Heart left ventricle (tissue), 16 donors: ENCODE results near the gene SERPINA1. TPM values are rescaled to one million over a fixed set of nuclear protein-coding genes. Genes with fewer than 3 reads are reported as not detected.

Experiments
- ATAC-seq, 4 donors: fragments of 200-7000 bp; cut with Tn5 transposase; one replicate each; pipeline ENCODE4 v1.9.1; 2020 to 2022; ENCODE audit warnings: moderate library complexity in 4 of 4, mild to moderate bottlenecking in 3 of 4, moderate number of reproducible peaks in 1 of 4
- DNase-seq, 5 donors: peaks; one replicate each; pipeline ENCODE4 v3.0.0-alpha.2; 2020
- H3K27ac ChIP-seq, 12 donors: fragments of 200-600 bp; sonication (generic) in 4 of 12; one replicate each; pipeline versions ENCODE4 v1.5.0 to v1.8.0; 2016 to 2022; ENCODE audit warnings: mild to moderate bottlenecking in 2 of 12
- H3K27me3 ChIP-seq, 9 donors: fragments of 200-600 bp; sonication (generic) in 2 of 9; one replicate each; pipeline versions ENCODE4 v1.5.1 to v1.8.0; 2016 to 2022; ENCODE audit warnings: mild to moderate bottlenecking in 3 of 9
- H3K36me3 ChIP-seq, 9 donors: fragments of 200-600 bp; sonication (generic) in 2 of 9; one replicate each; pipeline versions ENCODE4 v1.5.0 to v1.8.0; 2018 to 2022; ENCODE audit warnings: mild to moderate bottlenecking in 2 of 9
- H3K4me1 ChIP-seq, 12 donors: fragments of 200-600 bp; sonication (generic) in 4 of 12; one replicate each; pipeline versions ENCODE4 v1.5.0 to v1.8.0; 2016 to 2022; ENCODE audit warnings: mild to moderate bottlenecking in 3 of 12
- H3K4me3 ChIP-seq, 12 donors: fragments of 200-600 bp; sonication (generic) in 4 of 12; one replicate each; pipeline versions ENCODE4 v1.5.0 to v1.8.0; 2017 to 2022; ENCODE audit warnings: mild to moderate bottlenecking in 9 of 12, moderate library complexity in 4 of 12
- H3K9me3 ChIP-seq, 12 donors: fragments of 200-600 bp; sonication (generic) in 4 of 12; one replicate each; pipeline versions ENCODE4 v1.5.0 to v1.8.0; 2016 to 2022; ENCODE audit warnings: mild to moderate bottlenecking in 1 of 12
- POLR2A ChIP-seq, 2 donors: fragments of 450-650 bp; IDR thresholded peaks; one replicate each; pipeline ENCODE4 v1.6.1; 2017; ENCODE audit warnings: antibody characterized with exemption in 2 of 2, mild to moderate bottlenecking in 2 of 2, moderate library complexity in 2 of 2
- WGBS, 4 donors: extraction: QIAGEN DNeasy Blood & Tissue Kit in 2 of 4; methylation state at CpG; one replicate each; pipeline versions ENCODE4 v1.1.5 to v1.1.7; 2013 to 2018; 5-methylcytosine and 5-hydroxymethylcytosine counted together
- intact Hi-C, 10 donors: fragments of 100-400 bp; cut with DNase I; formaldehyde crosslinking; loops; one replicate each; pipeline versions ENCODE4 v1.11.1 to v1.14.2; 2022
- polyA plus RNA-seq, 2 donors: library from polyadenylated mRNA; stranded (reverse); fragments of 200-250 nt; gene quantifications; one replicate each; pipeline ENCODE4 v1.2.3, GENCODE V29; 2013
- total RNA-seq, 9 donors: library from RNA; depleted of rRNA in 2 of 9; stranded (reverse); fragments of >200 nt in 2 of 9; fragmentation: NEBNext Ultra II Directional in 3 of 9; extraction: Animal tissue kit (Norgen Biotek cat#: 25700) in 3 of 9; gene quantifications; one replicate each; pipeline versions ENCODE4 v1.1.0 to v1.2.4, GENCODE V29; 2016 to 2023
- TF ChIP-seq, protein P1 (sequence below), 12 donors: fragments of 200-600 bp; sonication (generic) in 4 of 12; IDR thresholded peaks; one replicate each; pipeline versions ENCODE4 v1.5.0 to v1.8.0; 2018 to 2022; ENCODE audit warnings: antibody characterized with exemption in 12 of 12, mild to moderate bottlenecking in 5 of 12
- donor health status: ischemic (EF 13 %, LVEDD 7.1; RV severe dilation, severe dysfunction).
- donor health status: healthy with polysubstance abuse.
- donor health status: DM: no; HTN: yes; CAD: no.
- donor health status: DM: no; HTN: no; CAD: no.
- donor health status: ischemic (EF 25% LVEDD 6.9; RV normal size, moderate dysfunction).
- donor health status: ischemic (EF 25% LVEDD 5.7; RV mildly dilated, moderate dysfunction).
- donor health status: healthy.
- donor health status: DM: yes; HTN: yes; CAD: no.
- donor health status: ischemic (EF 35%, LVEDD 5.7; RV mildly dilated, moderate dysfunction).
- donor health status: nonischemic (EF 11% LVEDD 7.7; RV severe dilation, severe dysfunction).
- donor health status: DM: yes; HTN: yes; CAD: no.
- donor health status: PGD.
- donor health status: ischemic (EF 29% LVEDD 5.4; RV normal size, mild dysfunction).
- donor health status: nonischemic (EF 23%, LVEDD 6.1; RV moderate dilation, normal function).

SERPINA1 gene
- total and polyA plus RNA-seq, 11 donors, result 0.99 to 53.4 (median 4.4) TPM

GRCh38 chr14:94375552-94376107 lies 12.8 kb downstream of the SERPINA1 start:
- Histone ChIP-seq H3K4me3 (no peak overlapping the region), H3K4me1 (no peaks in the 10 kb centered on the region), H3K36me3 (peaks cover 0 to 6% (median 0%) of the 10 kb centered on the region in 9 donors), H3K27me3 (peaks cover 0 to 29% (median 0%) of the 10 kb centered on the region in 9 donors), H3K9me3 (no peaks in the 10 kb centered on the region), H3K27ac (no peak overlapping the region)
- intact Hi-C loops, result no loop called here
- 71 to 82% (median 73%) methylated on average over 6 of the region's 6 CpGs for WGBS, 4 donors
- no peak for ATAC-seq
- no peak for DNase-seq
- TF ChIP-seq, protein P1, sequence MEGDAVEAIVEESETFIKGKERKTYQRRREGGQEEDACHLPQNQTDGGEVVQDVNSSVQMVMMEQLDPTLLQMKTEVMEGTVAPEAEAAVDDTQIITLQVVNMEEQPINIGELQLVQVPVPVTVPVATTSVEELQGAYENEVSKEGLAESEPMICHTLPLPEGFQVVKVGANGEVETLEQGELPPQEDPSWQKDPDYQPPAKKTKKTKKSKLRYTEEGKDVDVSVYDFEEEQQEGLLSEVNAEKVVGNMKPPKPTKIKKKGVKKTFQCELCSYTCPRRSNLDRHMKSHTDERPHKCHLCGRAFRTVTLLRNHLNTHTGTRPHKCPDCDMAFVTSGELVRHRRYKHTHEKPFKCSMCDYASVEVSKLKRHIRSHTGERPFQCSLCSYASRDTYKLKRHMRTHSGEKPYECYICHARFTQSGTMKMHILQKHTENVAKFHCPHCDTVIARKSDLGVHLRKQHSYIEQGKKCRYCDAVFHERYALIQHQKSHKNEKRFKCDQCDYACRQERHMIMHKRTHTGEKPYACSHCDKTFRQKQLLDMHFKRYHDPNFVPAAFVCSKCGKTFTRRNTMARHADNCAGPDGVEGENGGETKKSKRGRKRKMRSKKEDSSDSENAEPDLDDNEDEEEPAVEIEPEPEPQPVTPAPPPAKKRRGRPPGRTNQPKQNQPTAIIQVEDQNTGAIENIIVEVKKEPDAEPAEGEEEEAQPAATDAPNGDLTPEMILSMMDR (IDR thresholded peaks at IDR 0.05), result no peak
- no peak for TF ChIP-seq POLR2A (IDR thresholded peaks at IDR 0.05)

GRCh38 chr14:94374749-94375260 lies 13.6 kb downstream of the SERPINA1 start:
- TF ChIP-seq POLR2A (IDR thresholded peaks at IDR 0.05), result no peak
- TF ChIP-seq, protein P1 (IDR thresholded peaks at IDR 0.05), result no peak
- 73 to 90% (median 78%) methylated on average over 4 of the region's 4 CpGs for WGBS, 4 donors
- Histone ChIP-seq H3K27ac (no peak overlapping the region), H3K4me3 (no peak overlapping the region), H3K9me3 (no peaks in the 10 kb centered on the region), H3K4me1 (no peaks in the 10 kb centered on the region), H3K27me3 (peaks cover 0 to 29% (median 0%) of the 10 kb centered on the region in 9 donors), H3K36me3 (peaks cover 0 to 6% (median 0%) of the 10 kb centered on the region in 9 donors)
- DNase-seq (no peak), ATAC-seq (no peak)
- intact Hi-C loops, result no loop called here

DNA sequence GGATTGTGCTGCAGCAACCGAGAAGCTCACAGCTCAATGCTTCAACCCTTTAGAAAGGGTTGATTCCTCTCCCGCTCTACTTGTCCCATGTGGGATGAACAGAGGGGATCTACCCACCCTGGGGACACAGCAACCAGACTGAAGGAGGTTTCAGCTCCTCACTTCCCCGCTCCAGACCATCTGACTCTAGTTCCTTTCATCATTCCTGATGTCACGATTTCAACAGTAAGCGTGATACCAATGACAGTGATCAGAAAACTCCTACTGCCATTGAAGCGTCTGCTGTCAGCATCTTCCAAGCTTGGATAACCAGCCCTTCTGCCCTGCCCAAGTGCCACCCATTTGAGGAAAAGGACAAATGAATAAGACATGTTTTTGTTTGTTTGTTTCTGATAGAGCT lies 14.3 kb downstream of the SERPINA1 start:
- Histone ChIP-seq H3K36me3 (peaks cover 0 to under 1% (median 0%) of the 10 kb centered on the region in 9 donors), H3K27me3 (peaks cover 0 to 29% (median 0%) of the 10 kb centered on the region in 9 donors), H3K9me3 (no peaks in the 10 kb centered on the region), H3K4me1 (no peaks in the 10 kb centered on the region), H3K27ac (no peak overlapping the region), H3K4me3 (no peak overlapping the region)
- 84 to 89% (median 88%) methylated on average over 6 of the region's 6 CpGs for WGBS, 4 donors
- intact Hi-C loops, result no loop called here
- ATAC-seq, result no peak
- no peak for DNase-seq
- TF ChIP-seq, protein P1 (IDR thresholded peaks at IDR 0.05), result no peak
- no peak for TF ChIP-seq POLR2A (IDR thresholded peaks at IDR 0.05)

- WGBS, 4 donors, result 70 to 79% (median 77%) methylated on average over 8 of the region's 8 CpGs
- H3K27ac ChIP-seq, result no peak overlapping the region
- no peaks in the 10 kb centered on the region for H3K4me1 ChIP-seq
- TF ChIP-seq, protein P1 (IDR thresholded peaks at IDR 0.05), result no peak
- TF ChIP-seq POLR2A (IDR thresholded peaks at IDR 0.05), result no peak
- H3K9me3 ChIP-seq, result no peaks in the 10 kb centered on the region
- H3K36me3 ChIP-seq, result no peaks in the 10 kb centered on the region
- peak in 1 of 4 donors; percentile 51 for ATAC-seq
- intact Hi-C loops, result no loop called here
- no peak overlapping the region for H3K4me3 ChIP-seq
- peaks cover 0 to 28% (median 0%) of the 10 kb centered on the region in 9 donors for H3K27me3 ChIP-seq
- DNase-seq, result no peak
Measured at GRCh38 chr14:94373708-94374107, 14.7 kb downstream of the SERPINA1 start.
